Upper lobe of left lung (tissue), 4 donors: ENCODE results near the gene CPTP.

Experiments used
- CTCF ChIP-seq, 6 experiments: fragments of 450-650 bp in 4 of 6; fragments of 200-600 bp in 2 of 6; sonication (generic) in 2 of 6; IDR thresholded peaks; one replicate each; pipeline ENCODE4 v1.5.1; 2016 to 2019; ENCODE audit warnings: antibody characterized with exemption in 6 of 6
- EP300 ChIP-seq, 4 donors: sonication (generic); formaldehyde crosslinking; IDR thresholded peaks; one replicate each; pipeline ENCODE4 v1.5.1; 2017; ENCODE audit warnings: antibody characterized with exemption in 4 of 4, control low read depth in 2 of 4
- POLR2A ChIP-seq, 4 donors: fragments of 450-650 bp; IDR thresholded peaks; one replicate each; pipeline ENCODE4 v1.5.1; 2016 to 2017; ENCODE audit warnings: antibody characterized with exemption in 4 of 4, mild to moderate bottlenecking in 2 of 4
- POLR2AphosphoS5 ChIP-seq, 2 donors: sonication (generic); formaldehyde crosslinking; IDR thresholded peaks; one replicate each; pipeline ENCODE4 v1.5.1; 2017; ENCODE audit warnings: antibody characterized with exemption in 2 of 2

GRCh38 chr1:1314237-1314586 lies 10.4 kb upstream of the CPTP start:
- TF ChIP-seq POLR2AphosphoS5 (IDR thresholded peaks at IDR 0.05) (no peak), CTCF (IDR thresholded peaks at IDR 0.05) (no peak), EP300 (IDR thresholded peaks at IDR 0.05) (no peak), POLR2A (IDR thresholded peaks at IDR 0.05) (no peak)
